ENCODE results near the gene ZNF277. TPM values are rescaled to one million over a fixed set of nuclear protein-coding genes. Genes with fewer than 3 reads are reported as not detected.

The ZNF277 gene
- polyA plus RNA-seq (ENCODE audit: insufficient read length in 12 of 12) = 10 to 100 TPM in 11 of 12 donors, not detected in 1; 22.9 to 41.6 (median 28.3) TPM
- long read RNA-seq, donor 1, transcript ZNF277-201 (12 exons, 1,849 nt) = major isoform, 13 of 21 reads
- long read RNA-seq, donor 1, partial matches to known transcripts = 6 of 21 reads
- long read RNA-seq, donor 1, other reads (novel, unspliced or antisense) = 0 of 21 reads
- long read RNA-seq, donor 2, transcript ZNF277-201 (12 exons, 1,849 nt) = major isoform, 8 of 8 reads
- long read RNA-seq, donor 2, partial matches to known transcripts = 0 of 8 reads
- long read RNA-seq, donor 2, other reads (novel, unspliced or antisense) = 0 of 8 reads
- long read RNA-seq, donor 3, partial matches to known transcripts = 7 of 11 reads
- long read RNA-seq, donor 3, other reads (novel, unspliced or antisense) = 0 of 11 reads
- long read RNA-seq, donor 4, partial matches to known transcripts = 0 of 5 reads
- long read RNA-seq, donor 4, other reads (novel, unspliced or antisense) = 0 of 5 reads
- long read RNA-seq, donor 5, transcript ZNF277-201 (12 exons, 1,849 nt) = major isoform, 5 of 5 reads
- long read RNA-seq, donor 5, partial matches to known transcripts = 0 of 5 reads
- long read RNA-seq, donor 5, other reads (novel, unspliced or antisense) = 0 of 5 reads
- long read RNA-seq, donor 6, partial matches to known transcripts = 0 of 3 reads
- long read RNA-seq, donor 6, other reads (novel, unspliced or antisense) = 0 of 3 reads
- long read RNA-seq, donor 7, transcript ZNF277-201 (12 exons, 1,849 nt) = major isoform, 5 of 6 reads
- long read RNA-seq, donor 7, partial matches to known transcripts = 0 of 6 reads
- long read RNA-seq, donor 7, other reads (novel, unspliced or antisense) = 0 of 6 reads
- long read RNA-seq, donor 8, transcript ZNF277-201 (12 exons, 1,849 nt) = major isoform, 9 of 19 reads
- long read RNA-seq, donor 8, partial matches to known transcripts = 7 of 19 reads
- long read RNA-seq, donor 8, other reads (novel, unspliced or antisense) = 0 of 19 reads
- long read RNA-seq, donor 9, transcript ZNF277-201 (12 exons, 1,849 nt) = major isoform, 9 of 9 reads
- long read RNA-seq, donor 9, partial matches to known transcripts = 0 of 9 reads
- long read RNA-seq, donor 9, other reads (novel, unspliced or antisense) = 0 of 9 reads
- long read RNA-seq, donor 10, transcript ZNF277-201 (12 exons, 1,849 nt) = major isoform, 6 of 17 reads
- long read RNA-seq, donor 10, partial matches to known transcripts = 10 of 17 reads
- long read RNA-seq, donor 10, other reads (novel, unspliced or antisense) = 0 of 17 reads
- long read RNA-seq, donor 11, transcript ZNF277-201 (12 exons, 1,849 nt) = major isoform, 10 of 25 reads
- long read RNA-seq, donor 11, partial matches to known transcripts = 13 of 25 reads
- long read RNA-seq, donor 11, other reads (novel, unspliced or antisense) = 0 of 25 reads

GRCh38 chr7:112206238-112206990 is at the start of gene ZNF277, which contains the start of gene DOCK4:
Gene ZNF277, plus strand, starts transcription at chr7:112206695. Its CDS starts 22 bp downstream, at chr7:112206717.
Gene DOCK4, minus strand, starts transcription at chr7:112206399. Its CDS starts 261 bp downstream, at chr7:112206138.
- DNase-seq = peak; percentile 99

- no peak for DNase-seq
Observed at GRCh38 chr7:112157072-112157471, 49.4 kb upstream of the ZNF277 start.

GRCh38 chr7:112159351-112159750 is 47.1 kb upstream of the ZNF277 start:
- no peak for DNase-seq

- no peak for DNase-seq
Observed at GRCh38 chr7:112160130-112160770, 46.2 kb upstream of the ZNF277 start.

- DNase-seq = no peak
Observed at GRCh38 chr7:112160771-112161150, 45.7 kb upstream of the ZNF277 start.

GRCh38 chr7:112161253-112162141 is 45.0 kb upstream of the ZNF277 start:
- DNase-seq = no peak

- no peak for DNase-seq
Observed at GRCh38 chr7:112162142-112162766, 44.2 kb upstream of the ZNF277 start.

GRCh38 chr7:112162784-112163506 is 43.5 kb upstream of the ZNF277 start:
- no peak for DNase-seq

GRCh38 chr7:112167147-112167546 is 39.3 kb upstream of the ZNF277 start:
- DNase-seq = no peak

- no peak for DNase-seq
Observed at GRCh38 chr7:112168915-112169314, 37.6 kb upstream of the ZNF277 start.

GRCh38 chr7:112171673-112172072 is 34.8 kb upstream of the ZNF277 start:
- DNase-seq = no peak

- DNase-seq = peak; percentile 21
Observed at GRCh38 chr7:112172870-112173567, 33.5 kb upstream of the ZNF277 start.

GRCh38 chr7:112173568-112173905 is 33.0 kb upstream of the ZNF277 start:
- no peak for DNase-seq

- no peak for DNase-seq
Observed at GRCh38 chr7:112174192-112174591, 32.3 kb upstream of the ZNF277 start.

GRCh38 chr7:112176241-112176640 is 30.3 kb upstream of the ZNF277 start:
- DNase-seq = no peak

GRCh38 chr7:112176693-112177415 is 29.6 kb upstream of the ZNF277 start:
- DNase-seq = no peak

GRCh38 chr7:112180223-112180622 is 26.3 kb upstream of the ZNF277 start:
- DNase-seq = no peak
